Bone marrow (tissue), 2 donors: ENCODE results near the gene C1orf167.

Experiments
- DNase-seq, 2 donors: peaks; one replicate each; lab custom pipeline; 2025; lab: John Stamatoyannopoulos, UW

Gene C1orf167

DNA sequence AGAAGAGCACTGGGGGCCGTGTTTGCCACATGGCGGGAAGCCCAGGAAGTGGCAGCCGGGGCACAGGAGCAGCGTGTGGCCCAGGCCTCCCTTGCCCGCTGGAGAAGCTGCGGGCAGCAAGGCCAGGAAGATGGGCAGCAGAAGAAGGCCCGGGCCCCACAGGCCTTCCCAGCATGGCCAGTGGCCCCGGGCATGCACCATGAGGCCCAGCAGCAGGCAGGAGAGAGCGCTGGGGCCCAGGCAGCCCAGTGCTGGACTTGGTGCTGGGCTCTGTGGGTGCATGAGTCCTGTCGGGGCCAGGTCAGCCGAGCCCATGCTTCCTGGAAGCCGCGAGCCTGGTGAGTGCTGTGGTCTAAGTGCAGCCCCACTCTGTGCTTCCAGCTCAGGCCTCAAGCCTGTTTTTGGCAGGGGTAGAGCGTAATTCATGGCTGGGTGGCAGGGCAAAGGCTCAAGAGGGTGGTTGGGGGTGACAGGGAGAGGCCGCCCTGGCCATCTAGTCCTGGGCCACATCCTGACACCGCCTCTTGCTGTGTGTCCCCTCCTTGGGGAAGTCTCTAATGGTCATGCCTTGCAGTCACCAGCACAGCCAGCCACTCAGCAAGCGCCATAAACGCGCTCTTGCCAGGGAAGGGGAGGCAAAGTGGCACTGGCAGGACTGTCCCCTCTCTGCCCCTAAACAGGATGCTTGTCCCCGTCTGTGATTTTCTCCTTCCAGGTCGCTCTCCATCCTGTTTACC is 22.4 kb downstream of the C1orf167 start:
- DNase-seq: no peak

DNA sequence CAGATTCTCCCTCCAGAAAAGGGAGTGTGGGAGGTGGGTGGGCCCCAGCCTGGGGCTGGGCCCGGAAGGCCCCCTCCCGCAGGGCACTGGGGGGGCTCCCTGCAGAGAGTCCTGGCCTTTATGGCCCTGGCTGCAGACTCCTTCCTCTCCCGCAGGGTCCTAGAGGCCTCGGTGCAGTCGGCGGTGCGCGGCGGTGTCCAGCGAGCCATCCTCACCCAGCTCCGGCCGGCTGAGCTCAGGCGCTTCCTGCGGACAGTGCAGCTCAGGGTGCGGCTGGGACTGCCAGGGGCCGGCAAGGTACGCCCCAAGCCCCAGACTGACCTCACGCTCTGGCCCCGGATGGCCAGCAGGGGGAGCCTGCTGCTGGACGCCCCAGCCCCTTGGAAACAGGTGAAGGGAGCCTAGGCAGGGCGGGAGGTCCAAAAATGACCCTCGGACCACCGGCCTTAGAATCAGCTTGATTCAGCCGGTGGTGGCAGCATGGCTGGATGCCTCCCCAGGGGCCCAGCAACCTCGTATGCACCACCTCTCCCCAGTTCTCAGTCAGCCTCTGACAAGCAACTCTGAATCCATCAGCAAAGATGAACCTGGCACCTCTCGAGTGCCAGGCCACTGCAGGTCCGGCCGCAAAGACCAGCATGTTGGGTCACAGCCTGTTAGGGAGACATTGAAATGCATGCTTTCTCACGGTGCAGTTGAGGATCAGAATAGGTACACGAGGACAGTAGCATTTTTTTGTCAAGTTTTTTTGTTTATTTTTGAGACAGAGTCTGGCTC is 23.2 kb downstream of the C1orf167 start:
- peak in 1 of 2 donors; percentile 17 for DNase-seq

DNA sequence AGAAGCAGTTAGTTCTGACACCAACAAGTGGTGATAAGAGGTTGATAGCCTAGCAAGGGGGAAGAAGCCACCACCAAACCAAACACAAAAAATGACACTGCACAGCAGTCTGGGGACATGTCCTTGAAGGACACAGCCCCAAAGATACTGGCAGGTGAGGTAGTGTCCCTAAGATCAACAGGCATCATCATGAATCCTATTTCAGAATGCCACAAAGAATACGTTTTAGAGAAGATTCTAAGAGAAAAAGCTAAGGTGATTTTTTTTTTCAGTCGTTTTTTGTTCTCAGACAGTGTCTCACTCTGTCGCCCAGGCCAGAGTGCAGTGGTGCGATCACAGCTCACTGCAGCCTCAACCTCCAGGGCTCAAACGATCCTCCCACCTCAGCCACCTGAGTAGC is 24.2 kb downstream of the C1orf167 start:
- no peak for DNase-seq

DNA sequence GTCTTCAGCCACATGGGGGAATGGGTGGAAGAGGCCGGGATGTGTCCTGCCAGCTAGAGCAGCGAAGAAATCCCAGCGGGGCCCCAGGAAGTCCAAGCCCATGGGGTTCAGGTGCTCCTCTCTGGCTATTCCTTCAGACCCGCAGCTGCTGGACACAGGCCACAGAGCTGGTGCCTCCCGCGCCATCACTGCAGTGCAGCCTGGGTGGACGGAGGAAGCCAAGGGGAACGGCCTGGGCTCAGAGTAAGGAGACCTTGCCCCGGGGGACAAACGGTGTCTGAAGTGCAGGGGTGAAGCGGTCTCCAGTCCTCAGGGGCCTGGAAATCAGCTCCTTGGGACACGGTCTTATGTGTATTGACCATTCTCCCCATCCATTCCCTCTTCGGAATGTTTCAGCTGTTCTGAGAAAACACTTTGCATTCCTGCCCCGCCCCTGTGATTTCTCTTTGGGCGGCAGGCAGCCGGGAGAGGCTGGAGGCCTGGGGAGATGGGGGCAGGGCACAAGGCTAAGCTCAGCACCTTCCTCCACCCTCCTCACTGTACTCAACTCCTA is 25.3 kb downstream of the C1orf167 start:
- no peak for DNase-seq

DNA sequence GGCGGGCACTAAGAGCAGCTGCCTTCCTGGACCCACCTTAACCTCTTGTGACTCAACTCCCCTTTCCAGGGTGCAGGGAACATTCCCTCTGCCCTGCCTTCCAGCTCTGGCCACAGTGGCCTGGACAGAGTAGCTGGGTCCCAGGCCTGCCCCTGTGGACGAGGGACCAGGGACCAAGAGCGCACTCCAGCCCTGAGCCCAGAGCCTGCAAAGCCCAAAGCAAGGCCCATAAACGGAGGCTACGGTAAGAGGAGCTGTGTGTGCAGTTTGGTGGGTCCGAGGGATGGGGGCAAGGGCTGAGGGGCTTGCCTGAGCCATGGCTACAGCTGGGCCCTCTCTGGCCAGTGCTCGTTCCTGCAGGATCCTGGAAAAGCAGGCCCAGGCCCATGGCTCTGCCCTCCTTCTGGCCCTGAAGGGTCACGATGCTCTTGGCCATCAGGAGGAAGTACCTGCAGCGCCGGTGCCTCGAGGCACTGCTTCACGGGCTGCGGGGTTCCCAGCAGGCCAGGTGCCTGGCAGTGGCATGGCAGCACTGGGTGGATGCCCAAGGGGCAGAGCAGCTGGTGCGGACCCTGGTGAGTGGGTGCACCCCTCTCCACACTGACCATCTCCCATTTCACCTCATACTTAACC is 25.9 kb downstream of the C1orf167 start:
- DNase-seq: no peak

DNA sequence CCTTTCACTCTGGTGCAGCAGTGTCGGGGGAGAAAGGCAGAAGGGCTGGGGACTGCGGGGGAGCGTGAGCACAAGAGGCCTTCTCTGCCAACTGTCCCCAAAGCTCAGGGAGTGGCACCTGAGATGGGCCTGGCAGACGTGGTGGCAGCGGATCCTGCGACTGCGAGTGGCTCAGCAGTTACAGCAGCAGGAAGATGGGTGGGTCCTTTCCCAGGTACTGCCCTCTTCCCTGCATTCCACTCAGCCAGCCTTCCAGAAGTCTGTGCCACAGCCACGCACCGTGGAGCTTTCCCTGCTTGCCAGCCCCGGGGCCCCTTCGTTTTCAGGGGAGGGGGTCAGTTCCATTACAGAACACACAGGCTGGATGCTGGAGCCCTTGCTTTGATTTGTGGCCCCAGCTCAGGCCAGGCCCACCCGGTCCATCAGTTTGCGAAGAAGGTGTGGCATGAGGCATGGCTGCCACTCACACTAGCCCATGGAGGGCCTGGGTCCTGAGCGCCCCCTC is 26.6 kb downstream of the C1orf167 start:
- no peak for DNase-seq

DNA sequence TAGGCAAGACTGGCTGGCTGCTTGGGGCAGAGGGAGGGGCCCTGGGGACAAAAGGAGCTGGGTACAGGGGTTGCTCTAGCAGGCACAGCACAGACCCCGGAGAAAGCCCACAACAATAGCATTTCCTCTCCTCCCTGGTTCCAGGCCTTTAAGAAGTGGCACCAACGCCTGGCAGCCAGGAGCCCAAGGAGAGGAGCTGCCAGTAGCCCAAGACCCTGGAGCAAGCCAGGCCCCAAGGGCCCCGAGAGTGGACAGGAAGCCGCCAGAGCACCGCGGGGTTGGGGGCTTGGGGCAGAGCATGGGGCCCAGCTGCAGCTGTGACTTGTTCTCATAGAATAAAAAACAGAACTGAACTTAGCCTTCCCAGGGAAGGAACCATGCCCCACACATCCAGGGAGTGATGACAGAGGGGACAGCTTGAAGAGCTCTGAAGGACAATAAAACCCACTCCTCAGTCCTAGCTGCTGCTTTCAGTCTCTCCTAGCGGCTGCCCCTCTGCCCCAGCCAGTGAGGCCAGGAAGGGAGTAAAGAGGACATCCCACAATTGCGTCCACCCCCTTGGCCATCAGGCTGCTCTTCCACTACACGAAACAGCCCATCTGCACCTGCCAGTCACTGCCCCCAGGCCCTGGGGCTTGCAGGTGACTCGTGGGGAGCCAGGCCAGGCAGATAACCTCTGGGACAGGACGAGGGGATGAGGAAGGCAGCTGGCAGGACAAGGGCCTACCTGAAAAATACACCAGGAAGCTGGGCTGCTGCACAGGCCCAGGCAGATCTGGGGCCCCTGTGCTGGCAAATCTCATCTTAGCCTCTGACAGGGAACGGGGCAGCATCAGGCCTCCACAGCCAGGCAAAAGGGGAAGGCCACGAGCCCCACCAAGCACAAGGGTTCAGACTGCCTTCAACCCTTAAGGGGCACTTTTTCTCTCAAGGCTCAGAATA is 27.4 kb downstream of the C1orf167 start:
- no peak for DNase-seq

DNA sequence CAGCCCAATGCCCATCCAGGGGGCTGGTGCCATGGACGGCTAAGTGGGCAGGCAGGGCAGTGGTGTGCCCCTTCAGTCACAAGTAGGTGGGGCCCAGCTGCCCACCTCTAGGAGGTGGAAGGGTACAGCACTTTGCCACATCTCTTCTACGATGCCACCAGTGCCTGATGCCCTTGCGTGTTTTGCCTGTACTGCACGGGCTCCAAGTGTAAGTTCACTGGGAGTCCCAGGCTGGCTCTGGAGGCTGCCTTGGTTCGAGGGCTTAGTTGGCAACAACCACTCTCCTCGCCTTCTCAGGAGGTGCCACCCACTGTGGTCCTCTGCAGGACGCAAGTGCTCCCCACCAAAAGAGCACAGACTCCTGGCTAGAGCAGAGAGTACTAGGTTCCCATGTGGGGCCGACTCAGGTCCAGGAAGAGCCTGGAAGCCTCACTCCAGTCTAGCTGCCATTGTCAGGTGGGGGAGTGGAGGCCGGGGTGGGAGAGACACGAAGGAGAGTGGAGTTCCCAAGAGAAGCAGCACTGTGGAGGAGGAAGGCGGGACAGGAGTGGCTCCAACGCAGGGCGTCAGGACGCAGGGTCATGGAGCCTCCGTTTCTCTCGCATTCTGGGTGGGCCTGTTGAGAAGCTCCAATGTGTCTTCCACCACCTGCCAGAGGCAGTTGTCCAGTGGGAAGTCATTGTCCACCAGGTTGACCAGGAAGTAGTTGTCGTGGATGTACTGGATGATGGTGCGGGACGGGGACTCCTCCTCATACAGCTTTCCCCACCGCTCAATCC is 28.3 kb downstream of the C1orf167 start:
- no peak for DNase-seq

DNA sequence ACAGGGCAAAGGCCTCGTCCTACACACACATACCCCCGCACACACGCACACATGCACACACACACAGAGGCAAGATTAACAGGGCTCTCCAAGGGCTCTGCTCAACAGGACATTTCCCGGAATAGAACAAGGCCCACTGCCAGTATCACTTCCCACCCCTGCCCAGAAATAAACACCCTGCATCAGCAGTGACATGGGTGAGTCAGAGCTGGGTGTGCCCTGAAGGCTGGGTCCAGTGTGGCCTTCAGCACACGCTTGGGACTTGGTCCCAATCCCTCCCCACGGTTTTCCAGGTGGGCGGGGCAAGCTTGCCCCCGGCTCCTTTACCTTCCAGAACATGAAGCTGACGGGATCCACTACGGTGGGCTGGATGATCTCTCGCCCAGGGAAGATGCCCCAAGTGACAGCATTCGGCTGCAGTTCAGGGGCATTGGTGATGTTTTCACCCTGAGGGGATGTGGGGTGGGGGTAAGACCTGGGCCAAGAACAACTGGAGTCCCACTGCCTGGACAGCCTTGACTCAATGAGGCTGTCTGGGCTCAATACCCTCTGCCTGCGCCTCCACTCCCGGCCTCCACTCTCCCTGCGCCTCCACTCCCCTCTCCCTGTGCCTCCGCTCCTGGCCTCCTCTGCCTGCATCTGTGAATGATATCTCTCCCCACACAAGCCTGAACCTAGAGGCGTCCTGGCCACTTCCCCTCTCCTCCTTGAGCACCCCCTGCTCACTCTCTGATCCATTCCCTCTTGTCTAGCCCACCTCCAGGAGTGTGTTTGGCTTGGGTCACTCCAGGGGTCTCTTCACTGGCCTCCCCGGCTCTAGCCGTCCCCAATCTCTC is 29.1 kb downstream of the C1orf167 start:
- peak in 1 of 2 donors; percentile 38 for DNase-seq

DNA sequence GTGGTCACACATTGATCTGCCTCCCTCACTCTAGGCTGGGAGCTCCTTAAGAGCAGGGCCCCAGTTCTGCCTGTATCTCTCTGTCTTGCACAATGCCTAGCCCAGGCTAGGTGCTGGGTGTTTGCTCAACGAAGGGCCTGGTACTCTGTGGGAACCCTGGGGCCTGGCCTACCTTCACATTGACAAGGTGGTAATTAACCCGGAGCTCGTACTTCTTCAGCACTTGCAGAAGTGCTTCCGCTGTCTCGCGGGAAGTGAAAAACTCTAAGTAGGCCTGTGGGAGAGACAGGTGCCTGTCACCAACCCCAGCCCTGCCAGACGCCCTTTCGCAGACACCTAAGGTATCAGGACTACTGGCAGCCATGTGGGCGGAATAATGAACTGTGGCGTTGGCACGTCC is 30.1 kb downstream of the C1orf167 start:
- no peak for DNase-seq

DNA sequence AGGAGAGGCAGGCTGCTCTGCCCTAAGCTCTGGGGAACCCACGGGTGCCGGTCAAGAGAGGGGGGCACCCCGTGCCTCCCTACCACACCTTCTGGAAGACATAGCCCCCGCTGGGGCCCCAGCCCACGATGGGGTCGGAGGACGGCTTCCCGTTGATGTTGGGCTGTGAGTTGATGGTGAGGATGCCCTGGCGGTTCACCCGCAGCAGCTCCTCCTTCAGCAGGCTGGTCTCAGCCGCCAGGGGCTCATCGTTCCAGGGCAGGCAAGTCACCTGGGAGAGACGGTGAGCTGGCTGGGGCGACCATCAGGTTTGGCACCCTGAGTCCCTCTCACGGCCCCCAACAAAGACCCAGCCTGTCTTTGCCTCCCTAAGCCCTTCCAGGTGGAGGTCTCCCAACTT is 31.8 kb downstream of the C1orf167 start:
- no peak for DNase-seq

DNA sequence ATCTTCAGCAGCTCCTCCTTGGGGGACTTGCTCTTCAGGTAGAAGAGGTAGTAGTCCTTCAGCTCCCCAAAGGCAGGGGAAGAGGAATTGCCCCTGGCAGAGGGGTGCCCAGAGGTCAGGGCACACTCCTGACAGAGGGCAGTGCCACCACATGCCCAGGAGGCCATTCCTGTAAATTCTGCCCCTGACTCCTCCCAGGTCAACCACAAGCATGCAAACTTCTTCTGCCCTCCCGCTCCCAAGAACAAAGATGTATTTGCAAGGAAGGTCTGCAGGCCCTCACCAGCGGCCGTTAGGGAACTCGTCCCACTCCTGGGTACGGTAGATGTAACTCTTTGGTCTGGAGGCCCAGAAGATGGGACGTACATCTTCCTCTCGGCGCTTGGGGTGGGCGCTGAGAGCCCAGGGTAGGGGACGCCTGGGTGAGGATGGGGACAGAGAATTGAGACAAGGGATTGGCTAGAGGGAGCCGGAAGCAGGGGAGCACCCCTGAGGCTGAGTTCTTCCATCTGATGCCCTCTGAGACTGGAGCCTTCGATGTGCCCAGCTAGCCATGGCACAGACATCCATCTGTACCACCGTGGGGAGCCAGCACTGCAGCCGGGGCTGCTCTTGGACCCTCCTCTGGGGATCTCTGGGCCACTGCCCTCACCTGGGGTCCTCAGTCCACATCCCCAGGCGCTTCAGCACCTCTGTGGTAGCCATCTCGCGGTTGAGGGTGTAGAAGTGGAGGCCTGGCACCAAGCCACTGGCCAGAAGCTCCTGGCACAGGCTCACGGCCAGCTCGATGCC is 32.6 kb downstream of the C1orf167 start:
- DNase-seq: no peak

DNA sequence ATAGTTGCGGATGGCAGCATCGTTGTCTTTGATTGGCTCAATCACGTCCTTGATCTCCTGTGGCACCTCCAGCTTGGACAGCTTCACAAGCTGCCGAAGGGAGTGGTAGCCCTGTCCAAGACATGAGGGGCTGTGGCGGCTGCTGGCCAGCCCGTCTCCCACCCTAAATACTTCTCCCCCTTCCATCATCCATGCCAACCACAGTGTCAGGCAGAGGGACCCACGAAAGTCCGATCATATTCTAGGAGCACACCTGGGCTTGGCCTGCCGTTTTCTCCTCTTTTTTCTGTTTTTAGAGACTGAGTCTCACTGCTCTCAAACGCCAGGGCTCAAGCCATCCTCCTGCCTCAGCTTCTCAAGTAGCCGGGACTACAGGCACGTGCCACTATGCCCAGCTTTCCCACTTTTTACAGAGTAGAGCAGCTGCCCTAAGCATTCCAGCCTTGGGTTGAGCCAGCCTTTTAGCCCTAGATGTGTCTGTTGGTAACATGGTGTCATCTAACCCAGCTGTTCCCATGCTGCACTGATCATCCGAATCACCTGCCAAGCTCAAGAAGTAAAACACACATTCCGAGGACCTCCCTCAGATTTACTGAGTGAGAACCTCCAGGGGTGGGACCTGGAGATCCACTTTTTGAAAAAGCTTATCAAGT is 33.4 kb downstream of the C1orf167 start:
- no peak for DNase-seq

DNA sequence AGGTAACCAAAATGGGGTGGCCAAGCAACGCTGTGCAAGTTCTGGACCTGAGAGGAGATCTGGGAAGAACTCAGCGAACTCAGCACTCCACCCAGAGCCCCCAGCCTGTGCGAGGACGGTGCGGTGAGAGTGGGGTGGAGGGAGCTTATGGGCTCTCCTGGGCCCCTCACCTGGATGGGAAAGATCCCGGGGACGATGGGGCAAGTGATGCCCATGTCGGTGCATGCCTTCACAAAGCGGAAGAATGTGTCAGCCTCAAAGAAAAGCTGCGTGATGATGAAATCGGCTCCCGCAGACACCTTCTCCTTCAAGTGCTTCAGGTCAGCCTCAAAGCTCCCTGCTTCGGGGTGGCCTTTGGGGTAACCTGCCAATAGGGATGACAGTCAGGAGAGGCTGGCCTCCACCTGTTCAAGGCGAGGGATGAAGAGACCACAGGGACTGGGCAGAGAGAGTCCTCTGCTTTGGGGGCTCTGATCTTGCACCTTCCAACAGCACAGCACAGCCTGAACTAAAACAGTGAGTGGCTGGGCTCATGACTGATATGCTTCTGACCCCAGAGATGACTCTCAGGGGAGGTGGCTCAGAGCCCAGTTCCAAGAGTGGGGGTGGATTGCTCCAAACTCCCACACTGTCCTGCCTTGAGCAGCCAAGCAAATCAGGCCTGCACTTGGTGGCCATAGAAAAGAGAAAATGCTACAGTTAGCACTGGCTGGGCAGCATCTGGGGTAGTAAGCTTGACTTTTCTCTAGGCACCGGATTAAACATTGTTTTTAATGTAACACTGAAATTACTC is 34.2 kb downstream of the C1orf167 start:
- DNase-seq: no peak

DNA sequence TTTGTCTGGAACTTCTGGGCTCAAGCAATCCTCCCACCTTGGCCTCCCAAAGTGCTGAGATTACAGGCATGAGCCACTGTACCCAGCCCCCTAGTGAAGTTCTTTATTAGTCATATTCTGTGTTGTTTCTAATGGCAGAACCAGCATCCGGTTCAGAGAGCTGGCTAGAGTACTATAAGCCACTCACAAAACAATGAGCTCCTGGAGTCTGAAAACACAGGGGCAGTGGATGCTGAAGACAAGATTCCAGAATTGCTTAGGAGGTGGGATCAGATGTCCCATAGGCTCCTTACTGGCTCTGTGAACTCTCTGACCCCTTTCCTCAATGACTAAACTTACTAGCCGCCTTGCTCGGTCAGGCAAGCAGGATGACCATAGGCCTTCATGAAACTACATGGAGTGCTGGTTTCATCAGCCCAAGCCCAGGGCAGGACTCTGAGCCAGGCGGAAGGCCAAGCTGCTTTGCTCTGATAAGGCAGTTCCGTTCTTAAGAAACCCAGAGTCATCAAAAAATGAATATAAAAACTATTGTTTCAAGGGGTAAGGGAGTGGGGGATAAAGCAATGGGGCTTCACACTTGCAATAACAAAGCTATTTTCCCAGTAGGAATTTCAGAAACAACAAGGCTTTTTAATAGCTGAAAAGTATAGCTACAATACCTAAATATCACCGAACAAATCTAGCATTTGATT is 35.7 kb downstream of the C1orf167 start:
- no peak for DNase-seq

DNA sequence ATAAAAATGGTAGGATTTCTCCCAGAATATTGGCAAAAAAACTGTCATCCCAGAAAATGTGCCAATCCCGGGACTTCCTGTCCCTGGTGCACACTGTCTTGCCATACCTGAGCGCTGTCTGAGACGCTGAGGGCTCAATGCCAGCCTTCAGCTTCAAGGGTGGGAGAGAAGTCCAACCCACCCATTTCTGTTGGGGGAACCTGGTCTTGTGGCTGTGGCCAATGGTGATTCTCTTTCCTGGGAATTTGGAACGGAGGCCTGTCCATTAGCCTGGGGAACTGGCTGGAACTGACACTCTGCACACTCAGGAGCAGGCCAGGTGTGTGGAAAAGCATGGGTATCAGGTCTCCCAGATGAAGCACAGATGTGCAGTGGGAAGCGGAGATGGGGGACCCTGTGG is 37.1 kb downstream of the C1orf167 start:
- DNase-seq: no peak

DNA sequence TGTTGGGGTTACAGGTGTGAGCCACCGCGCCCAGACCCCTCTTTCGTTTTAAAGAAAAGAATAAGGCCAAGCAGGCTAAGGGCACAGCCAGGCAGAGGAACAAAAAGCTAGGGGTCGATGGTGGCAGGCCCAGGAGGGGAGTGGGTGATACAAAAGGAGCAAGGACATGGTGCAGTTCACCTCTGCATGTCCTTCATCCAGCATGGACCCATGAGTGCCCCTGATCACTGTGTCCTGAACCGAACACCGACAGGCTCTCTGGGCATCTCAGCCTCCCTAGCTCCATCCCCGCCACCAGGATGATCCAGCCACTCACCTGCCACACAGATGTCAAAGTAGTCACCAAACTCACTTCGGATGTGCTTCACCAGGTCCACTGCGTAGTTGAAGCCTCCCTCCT is 37.9 kb downstream of the C1orf167 start:
- no peak for DNase-seq
